Peyer's patch (tissue), 4 donors: ENCODE measurements around the gene PPM1J. TPM values are rescaled to one million over a fixed set of nuclear protein-coding genes. Genes with fewer than 3 reads are reported as not detected.

Experiments
- DNase-seq, 3 donors: peaks; one replicate each; pipeline ENCODE4 v3.0.0-alpha.2; 2017 to 2019
- H3K27ac ChIP-seq, 4 donors: fragments of 200-600 bp; sonication (generic); one replicate each; pipeline ENCODE4 v1.5.1; 2016 to 2019
- H3K27me3 ChIP-seq, 2 donors: fragments of 200-600 bp; sonication (generic); one replicate each; pipeline ENCODE4 v1.5.1; 2019
- H3K36me3 ChIP-seq, 3 donors: fragments of 200-600 bp; sonication (generic); one replicate each; pipeline ENCODE4 v1.5.1; 2016 to 2019
- H3K4me1 ChIP-seq, 4 donors: fragments of 200-600 bp; sonication (generic); one replicate each; pipeline ENCODE4 v1.5.1; 2016 to 2019
- H3K4me3 ChIP-seq, 4 donors: fragments of 200-600 bp; sonication (generic); 1 replicate in 3 of 4; 2 replicates in 1 of 4; pipeline ENCODE4 v1.5.1; 2016 to 2019; ENCODE audit warnings: mild to moderate bottlenecking in 1 of 4
- H3K9me3 ChIP-seq, 4 donors: fragments of 200-600 bp; sonication (generic); one replicate each; pipeline ENCODE4 v1.5.1; 2016 to 2019; ENCODE audit warnings: mild to moderate bottlenecking in 1 of 4
- POLR2A ChIP-seq, 2 donors: fragments of 450-650 bp; IDR thresholded peaks; one replicate each; pipeline ENCODE4 v1.5.1; 2017; ENCODE audit warnings: antibody characterized with exemption in 2 of 2, mild to moderate bottlenecking in 2 of 2, moderate library complexity in 2 of 2
- total RNA-seq, 4 donors: library from RNA; depleted of rRNA; stranded (reverse); fragments of >200 nt; gene quantifications; one replicate each; pipeline ENCODE4 v1.1.0, GENCODE V29; 2016
- TF ChIP-seq, protein P1 (sequence below), 6 experiments: fragments of 450-650 bp in 4 of 6; fragments of 200-600 bp in 2 of 6; sonication (generic) in 1 of 6; IDR thresholded peaks; one replicate each; pipeline ENCODE4 v1.5.1; 2017 to 2019; ENCODE audit warnings: antibody characterized with exemption in 6 of 6, mild to moderate bottlenecking in 3 of 6, moderate library complexity in 1 of 6

Gene PPM1J
- total RNA-seq, 4 donors from 2014 or later, result 0.67 TPM; not detected in 3

DNA sequence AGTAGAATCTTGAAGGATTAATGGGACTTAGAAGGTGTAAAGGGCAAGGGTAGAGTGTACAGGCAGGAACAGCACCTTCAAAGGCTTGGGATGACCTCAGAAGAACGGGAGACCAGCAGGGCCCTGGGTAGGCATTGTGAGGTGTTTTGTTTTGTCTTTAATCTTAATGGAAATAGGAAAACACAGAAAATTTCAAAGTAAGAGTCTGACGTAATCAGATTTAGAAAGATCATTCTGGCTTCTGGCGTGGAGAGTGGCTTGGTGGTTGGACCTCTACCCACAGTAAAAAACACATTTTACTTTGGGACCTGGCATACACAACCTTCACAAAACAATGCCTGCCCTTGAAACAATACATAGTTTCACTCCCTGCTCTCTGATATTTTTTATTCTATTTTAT is 36.5 kb downstream of the PPM1J start:
- H3K4me1 ChIP-seq, result peaks cover 0 to 14% (median 1%) of the 10 kb centered on the region in 4 donors
- H3K4me3 ChIP-seq, result no peak overlapping the region
- TF ChIP-seq POLR2A (IDR thresholded peaks at IDR 0.05), result no peak
- TF ChIP-seq, protein P1, sequence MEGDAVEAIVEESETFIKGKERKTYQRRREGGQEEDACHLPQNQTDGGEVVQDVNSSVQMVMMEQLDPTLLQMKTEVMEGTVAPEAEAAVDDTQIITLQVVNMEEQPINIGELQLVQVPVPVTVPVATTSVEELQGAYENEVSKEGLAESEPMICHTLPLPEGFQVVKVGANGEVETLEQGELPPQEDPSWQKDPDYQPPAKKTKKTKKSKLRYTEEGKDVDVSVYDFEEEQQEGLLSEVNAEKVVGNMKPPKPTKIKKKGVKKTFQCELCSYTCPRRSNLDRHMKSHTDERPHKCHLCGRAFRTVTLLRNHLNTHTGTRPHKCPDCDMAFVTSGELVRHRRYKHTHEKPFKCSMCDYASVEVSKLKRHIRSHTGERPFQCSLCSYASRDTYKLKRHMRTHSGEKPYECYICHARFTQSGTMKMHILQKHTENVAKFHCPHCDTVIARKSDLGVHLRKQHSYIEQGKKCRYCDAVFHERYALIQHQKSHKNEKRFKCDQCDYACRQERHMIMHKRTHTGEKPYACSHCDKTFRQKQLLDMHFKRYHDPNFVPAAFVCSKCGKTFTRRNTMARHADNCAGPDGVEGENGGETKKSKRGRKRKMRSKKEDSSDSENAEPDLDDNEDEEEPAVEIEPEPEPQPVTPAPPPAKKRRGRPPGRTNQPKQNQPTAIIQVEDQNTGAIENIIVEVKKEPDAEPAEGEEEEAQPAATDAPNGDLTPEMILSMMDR (IDR thresholded peaks at IDR 0.05), result no peak
- no peaks in the 10 kb centered on the region for H3K27me3 ChIP-seq
- no peaks in the 10 kb centered on the region for H3K36me3 ChIP-seq
- no peaks in the 10 kb centered on the region for H3K9me3 ChIP-seq
- no peak overlapping the region for H3K27ac ChIP-seq
- no peak for DNase-seq

DNA sequence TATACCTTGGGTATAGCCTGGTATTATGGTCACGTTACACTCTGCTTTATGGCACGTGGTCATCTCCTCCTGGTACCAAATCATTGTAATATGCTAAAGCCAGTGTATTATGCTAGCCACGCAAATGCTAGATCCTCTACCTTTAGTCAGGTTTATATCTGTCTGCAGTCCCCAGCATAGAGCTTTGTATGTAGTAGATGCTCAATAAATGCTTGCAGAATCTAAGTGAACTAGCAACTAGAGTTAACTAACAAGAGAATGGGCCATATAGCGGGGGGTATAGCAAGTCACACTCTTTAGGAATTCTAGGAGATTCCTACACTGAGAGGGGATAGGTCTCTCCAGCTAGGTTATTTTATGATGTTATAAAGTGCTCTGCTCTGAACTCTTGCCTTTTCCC is 37.6 kb downstream of the PPM1J start:
- Histone ChIP-seq H3K4me1 (peaks cover 0 to 20% (median 1%) of the 10 kb centered on the region in 4 donors), H3K27me3 (no peaks in the 10 kb centered on the region), H3K9me3 (no peaks in the 10 kb centered on the region), H3K4me3 (no peak overlapping the region), H3K27ac (no peak overlapping the region), H3K36me3 (no peaks in the 10 kb centered on the region)
- TF ChIP-seq POLR2A (IDR thresholded peaks at IDR 0.05), result no peak
- TF ChIP-seq, protein P1 (IDR thresholded peaks at IDR 0.05), result no peak
- no peak for DNase-seq

DNA sequence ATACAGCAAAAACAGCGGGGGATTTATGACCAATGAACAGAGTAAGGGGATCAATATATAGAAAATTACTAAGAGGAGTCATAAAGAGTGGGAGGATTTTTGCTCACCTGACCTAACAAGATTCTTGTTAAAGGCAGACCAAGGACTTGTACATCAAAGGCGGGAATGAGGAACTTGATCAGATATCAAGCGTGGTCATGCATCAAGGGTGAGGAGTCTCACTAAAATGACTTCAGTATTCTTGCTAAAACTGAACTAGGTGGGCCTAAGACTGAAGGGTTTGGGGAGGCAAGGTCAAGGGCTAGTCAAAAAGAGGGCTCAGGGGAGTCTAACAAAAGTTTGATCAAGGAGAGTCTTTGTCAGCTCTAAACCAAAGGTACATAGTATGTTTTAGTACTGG is 38.6 kb downstream of the PPM1J start:
- DNase-seq, result peak in 1 of 3 donors; percentile 34
- Histone ChIP-seq H3K27me3 (no peaks in the 10 kb centered on the region), H3K27ac (no peak overlapping the region), H3K36me3 (peaks cover 0 to 2% (median 0%) of the 10 kb centered on the region in 3 donors), H3K9me3 (no peaks in the 10 kb centered on the region), H3K4me3 (no peak overlapping the region), H3K4me1 (peaks cover 0 to 20% (median 1%) of the 10 kb centered on the region in 4 donors)
- no peak for TF ChIP-seq POLR2A (IDR thresholded peaks at IDR 0.05)
- TF ChIP-seq, protein P1 (IDR thresholded peaks at IDR 0.05), result no peak

DNA sequence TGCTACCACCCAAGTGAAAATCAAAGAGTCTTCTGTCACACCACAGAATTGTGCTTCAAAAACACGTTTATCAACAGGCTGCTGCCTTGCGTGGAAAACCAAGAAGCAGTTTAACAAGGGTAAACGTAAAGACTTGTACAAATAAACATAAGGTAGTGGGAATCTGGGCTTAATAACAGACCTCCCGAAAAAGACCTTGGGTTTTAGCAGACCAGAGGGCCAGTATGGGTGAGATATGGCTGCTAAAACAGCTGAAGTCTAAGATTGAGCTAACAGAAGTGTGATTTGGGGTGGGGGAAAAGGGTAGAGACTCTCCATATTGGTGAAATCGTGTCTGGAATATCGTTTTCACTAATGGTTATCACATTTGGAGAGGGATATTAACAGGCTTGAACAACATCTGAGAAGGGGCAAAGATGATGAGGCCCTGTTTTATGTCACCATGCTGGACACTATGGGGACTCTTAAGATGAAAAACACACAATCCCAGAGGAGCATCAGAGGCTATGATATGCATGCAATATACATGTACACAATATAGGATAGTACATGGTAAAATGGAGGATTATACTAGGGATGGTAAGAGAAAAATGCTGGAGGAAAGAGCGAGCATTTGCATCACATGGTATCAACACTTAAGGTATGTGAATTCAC is 39.3 kb downstream of the PPM1J start:
- peaks cover 0 to 20% (median 1%) of the 10 kb centered on the region in 4 donors for H3K4me1 ChIP-seq
- H3K36me3 ChIP-seq, result peaks cover 0 to 9% (median 0%) of the 10 kb centered on the region in 3 donors
- H3K27ac ChIP-seq, result peak overlapping the region in 3 of 4 donors; percentile 76 to 85 (median 80)
- DNase-seq, result no peak
- no peaks in the 10 kb centered on the region for H3K27me3 ChIP-seq
- H3K9me3 ChIP-seq, result no peaks in the 10 kb centered on the region
- peak overlapping the region; percentile 66 to 95 (median 84) for H3K4me3 ChIP-seq
- TF ChIP-seq, protein P1 (IDR thresholded peaks at IDR 0.05), result no peak
- TF ChIP-seq POLR2A (IDR thresholded peaks at IDR 0.05), result no peak

DNA sequence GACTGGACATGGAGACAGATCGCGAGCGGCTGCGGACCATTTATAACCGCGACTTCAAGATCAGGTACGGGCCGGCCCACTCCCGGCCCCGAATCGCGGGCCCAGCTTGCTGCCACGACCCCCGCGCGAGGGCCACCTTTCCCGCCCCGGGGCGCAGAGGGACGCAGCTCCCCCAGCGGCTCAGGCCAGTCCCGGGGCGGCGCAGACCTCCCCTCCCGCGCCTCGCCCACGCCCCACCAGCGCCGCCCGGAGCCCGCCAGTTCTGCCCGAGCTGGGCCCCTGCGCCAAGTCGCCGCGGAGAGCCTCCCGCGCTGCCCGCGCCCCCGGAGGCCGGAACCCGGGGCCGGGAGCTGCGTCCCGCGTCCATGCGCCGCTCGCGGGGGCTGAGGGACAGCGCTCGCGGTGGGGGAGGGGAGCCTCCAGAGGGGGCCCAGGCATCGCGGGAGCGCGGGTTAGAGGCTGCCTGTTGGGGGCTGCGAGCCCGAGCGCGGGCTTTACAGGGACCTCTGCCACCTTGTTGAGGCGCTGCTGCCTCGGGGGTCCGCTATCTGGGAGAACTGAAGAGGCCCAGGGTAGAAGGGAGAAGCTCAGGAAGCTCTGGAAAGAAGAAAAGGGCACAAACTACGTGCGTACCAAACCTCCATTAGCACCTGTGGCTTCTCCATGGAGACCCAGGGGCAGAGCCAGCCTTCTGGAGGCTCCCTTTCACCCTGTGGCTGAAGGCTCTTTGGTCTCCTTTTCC is 40.0 kb downstream of the PPM1J start:
- TF ChIP-seq, protein P1 (IDR thresholded peaks at IDR 0.05), result peak in 3 of 6 experiments; percentile 13 to 28 (median 22)
- peak in 1 of 2 donors; percentile 26 for TF ChIP-seq POLR2A (IDR thresholded peaks at IDR 0.05)
- H3K4me1 ChIP-seq, result peaks cover 0 to 20% (median 1%) of the 10 kb centered on the region in 4 donors
- DNase-seq, result peak in 1 of 3 donors; percentile 35
- peak overlapping the region; percentile 66 to 95 (median 84) for H3K4me3 ChIP-seq
- no peaks in the 10 kb centered on the region for H3K27me3 ChIP-seq
- no peaks in the 10 kb centered on the region for H3K9me3 ChIP-seq
- peaks cover 0 to 15% (median 0%) of the 10 kb centered on the region in 3 donors for H3K36me3 ChIP-seq
- H3K27ac ChIP-seq, result peak overlapping the region; percentile 76 to 85 (median 82)
